ENCODE data around the gene TIMM13.

GRCh38 chr19:2408247-2408646 lies 19.1 kb downstream of the TIMM13 start:
- TF ChIP-seq FOXM1 (IDR thresholded peaks at IDR 0.05; ENCODE audit: borderline replicate concordance) = no peak
- no peak for TF ChIP-seq ZNF384 (IDR thresholded peaks at IDR 0.05)
- TF ChIP-seq SP1 (IDR thresholded peaks at IDR 0.05) = no peak
- no peak for TF ChIP-seq ELF4 (IDR thresholded peaks at IDR 0.05)
- no peak for TF ChIP-seq TARDBP (IDR thresholded peaks at IDR 0.05)
- no peak for TF ChIP-seq NFRKB (IDR thresholded peaks at IDR 0.05)

All from HEK293T (cell line).